GM23338 (cell line): ENCODE results near the gene DUSP18. TPM values are rescaled to one million over a fixed set of nuclear protein-coding genes. Genes with fewer than 3 reads are reported as not detected.
A peak's percentile ranks its signal among the peaks of the same experiment; 100 is the strongest.

ENCODE experiments used
- ATAC-seq: fragments of 200-7000 bp; cut with Tn5 transposase; 3 replicates; pipeline ENCODE4 v1.9.1; 2020
- DNase-seq: peaks from one replicate; pipeline ENCODE4 v3.0.0-alpha.2; 2015; ENCODE audit warnings: low spot score
- H2AFZ ChIP-seq: fragments of 200-600 bp; sonication (generic); 2 replicates; pipeline ENCODE4 v1.8.0; 2016; ENCODE audit warnings: antibody characterized with exemption, mild to moderate bottlenecking, moderate library complexity
- H3F3A ChIP-seq: fragments of 200-600 bp; sonication (generic); replicated peaks from 2 replicates; pipeline ENCODE4 v1.8.0; 2017; ENCODE audit warnings: antibody characterized with exemption, mixed run types, low read depth
- H3K27ac ChIP-seq: fragments of 200-600 bp; sonication (generic); 2 replicates; pipeline ENCODE4 v1.6.1; 2016; ENCODE audit warnings: low read depth
- H3K27me3 ChIP-seq: fragments of 200-600 bp; sonication (generic); 2 replicates; pipeline ENCODE4 v1.8.0; 2016; ENCODE audit warnings: mild to moderate bottlenecking, mixed run types, moderate library complexity; ENCODE audit not compliant: insufficient read depth
- H3K36me3 ChIP-seq: fragments of 200-600 bp; sonication (generic); 2 replicates; pipeline ENCODE4 v1.8.0; 2016; ENCODE audit warnings: mild to moderate bottlenecking; ENCODE audit not compliant: insufficient read depth
- H3K4me1 ChIP-seq: fragments of 200-600 bp; sonication (generic); 2 replicates; pipeline ENCODE4 v1.8.0; 2016; ENCODE audit warnings: mild to moderate bottlenecking, moderate library complexity; ENCODE audit not compliant: insufficient read depth
- H3K4me2 ChIP-seq: fragments of 200-600 bp; sonication (generic); 2 replicates; pipeline ENCODE4 v1.7.1; 2017; ENCODE audit warnings: mixed run types
- H3K4me3 ChIP-seq: fragments of 200-600 bp; sonication (generic); 2 replicates; pipeline ENCODE4 v1.6.1; 2016; ENCODE audit warnings: mixed run types
- H3K79me2 ChIP-seq: fragments of 200-600 bp; sonication (generic); replicated peaks from 2 replicates; pipeline ENCODE4 v1.8.0; 2017; ENCODE audit warnings: mild to moderate bottlenecking; ENCODE audit not compliant: insufficient read depth
- H3K9me2 ChIP-seq: fragments of 200-600 bp; sonication (generic); 2 replicates; pipeline ENCODE4 v1.8.0; 2017; ENCODE audit not compliant: insufficient read depth
- H4K20me1 ChIP-seq: fragments of 200-600 bp; sonication (generic); replicated peaks from 2 replicates; pipeline ENCODE4 v1.8.0; 2017; ENCODE audit warnings: mild to moderate bottlenecking; ENCODE audit not compliant: insufficient read depth
- H3K27ac Mint-ChIP-seq: 2 replicates; pipeline ENCODE4 v1.8.0; 2020; ENCODE audit warnings: inconsistent platforms, mild to moderate bottlenecking, moderate library complexity, mixed read lengths
- H3K27me3 Mint-ChIP-seq: 3 replicates; pipeline ENCODE4 v1.8.0; 2022; ENCODE audit warnings: low read depth, mild to moderate bottlenecking, moderate library complexity, mixed read lengths, inconsistent platforms; ENCODE audit not compliant: insufficient read depth, poor library complexity
- H3K36me3 Mint-ChIP-seq: 3 replicates; pipeline ENCODE4 v1.8.0; 2021; ENCODE audit warnings: low read depth, mild to moderate bottlenecking, inconsistent platforms, moderate library complexity, mixed read lengths
- H3K4me1 Mint-ChIP-seq: 3 replicates; pipeline ENCODE4 v1.8.0; 2020; ENCODE audit warnings: mild to moderate bottlenecking, inconsistent platforms, mixed read lengths
- H3K4me3 Mint-ChIP-seq: 3 replicates; pipeline ENCODE4 v1.8.0; 2021; ENCODE audit warnings: moderate library complexity, mild to moderate bottlenecking, inconsistent platforms, mixed read lengths
- H3K9me3 Mint-ChIP-seq: 3 replicates; pipeline ENCODE4 v1.8.0; 2020; ENCODE audit warnings: moderate library complexity, mild to moderate bottlenecking, inconsistent platforms, mixed read lengths
- CREB1 ChIP-seq: fragments of 250-450 bp; sonication (Bioruptor Pico); IDR thresholded peaks from 2 replicates; pipeline ENCODE4 v1.5.0; 2020; ENCODE audit warnings: low read depth, mild to moderate bottlenecking, moderate library complexity
- EZH2 ChIP-seq: fragments of 200-600 bp; sonication (generic); IDR thresholded peaks from one replicate; pipeline ENCODE4 v1.8.0; 2017; ENCODE audit warnings: antibody characterized with exemption, mild to moderate bottlenecking, low read depth; ENCODE audit not compliant: unreplicated experiment
- EZH2phosphoT487 ChIP-seq: fragments of 200-600 bp; sonication (generic); IDR thresholded peaks from one replicate; pipeline ENCODE4 v1.8.1; 2018; ENCODE audit warnings: antibody characterized with exemption; ENCODE audit not compliant: unreplicated experiment
- JUNB ChIP-seq: IDR thresholded peaks from one replicate; pipeline ENCODE4 v1.6.1; 2016; ENCODE audit warnings: antibody characterized with exemption; ENCODE audit not compliant: unreplicated experiment
- NANOG ChIP-seq: IDR thresholded peaks from 2 replicates; pipeline ENCODE4 v1.6.1; 2016; ENCODE audit warnings: antibody characterized with exemption, borderline replicate concordance
- POLR2AphosphoS5 ChIP-seq: IDR thresholded peaks from 2 replicates; pipeline ENCODE4 v1.6.1; 2016; ENCODE audit warnings: antibody characterized with exemption, low read depth
- STAT1 ChIP-seq: IDR thresholded peaks from one replicate; pipeline ENCODE4 v1.6.1; 2016; ENCODE audit warnings: antibody characterized with exemption; ENCODE audit not compliant: unreplicated experiment
- ZNF331 ChIP-seq: fragments of 250-450 bp; sonication (Bioruptor Pico); IDR thresholded peaks from 2 replicates; pipeline ENCODE4 v1.5.0; 2020; ENCODE audit warnings: low read depth, mild to moderate bottlenecking, moderate library complexity
- polyA plus RNA-seq: library from polyadenylated mRNA; unstranded; fragments of >200 nt; fragmentation: Nextera tagmentation; extraction: Ambion mirVana; gene quantifications from 2 replicates; pipeline ENCODE4 v1.2.1, GENCODE V29; 2016
- total RNA-seq: library from RNA; depleted of rRNA; stranded (reverse); fragments of >200 nt; shearing (Covaris generic); gene quantifications from 2 replicates; pipeline ENCODE4 v1.2.3, GENCODE V29; 2014
- TF ChIP-seq, protein P1 (sequence below): fragments of 250-450 bp; sonication (Bioruptor Pico); IDR thresholded peaks from 2 replicates; pipeline ENCODE4 v1.5.0; 2020; ENCODE audit warnings: mild to moderate bottlenecking, moderate library complexity
- TF ChIP-seq, protein P2 (sequence below): IDR thresholded peaks from 2 replicates; pipeline ENCODE4 v1.6.1; 2016; ENCODE audit warnings: antibody characterized with exemption

Gene DUSP18
- total and polyA plus RNA-seq, 2 experiments from 2014 or later: 2.2 to 2.7 TPM

DNA sequence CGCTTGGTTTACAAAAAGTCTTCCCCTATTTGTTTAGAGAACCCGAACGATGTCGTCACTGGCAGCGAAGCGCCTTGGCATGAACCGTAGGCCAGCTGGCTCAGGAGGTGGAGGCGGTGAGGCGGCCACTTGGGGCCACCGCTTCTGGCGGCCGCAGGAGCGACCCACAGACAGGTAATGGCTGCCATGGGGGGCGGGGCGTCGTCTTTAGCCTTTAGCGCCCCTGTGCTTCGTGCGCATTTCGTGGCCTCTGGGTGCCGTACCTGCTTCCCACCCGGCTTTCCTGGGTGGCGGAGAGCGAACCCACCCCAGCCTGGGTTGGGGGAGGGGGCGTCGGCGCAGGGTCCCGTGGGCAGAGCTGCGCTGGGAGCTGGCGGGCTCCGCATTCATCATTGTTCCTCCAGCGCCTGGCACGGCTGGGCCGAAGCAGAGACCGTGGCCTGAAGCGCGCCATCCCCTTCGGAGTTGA, 26.5 kb upstream of the DUSP18 start (continued):
- TF ChIP-seq EZH2phosphoT487 (no peak), NANOG (no peak), ZNF331 (CRISPR knock-in tag) (no peak), CREB1 (CRISPR knock-in tag) (no peak), EZH2 (no peak), POLR2AphosphoS5 (no peak; the same call in 1 of the 2 replicates), JUNB (no peak)
- TF ChIP-seq, protein P1, sequence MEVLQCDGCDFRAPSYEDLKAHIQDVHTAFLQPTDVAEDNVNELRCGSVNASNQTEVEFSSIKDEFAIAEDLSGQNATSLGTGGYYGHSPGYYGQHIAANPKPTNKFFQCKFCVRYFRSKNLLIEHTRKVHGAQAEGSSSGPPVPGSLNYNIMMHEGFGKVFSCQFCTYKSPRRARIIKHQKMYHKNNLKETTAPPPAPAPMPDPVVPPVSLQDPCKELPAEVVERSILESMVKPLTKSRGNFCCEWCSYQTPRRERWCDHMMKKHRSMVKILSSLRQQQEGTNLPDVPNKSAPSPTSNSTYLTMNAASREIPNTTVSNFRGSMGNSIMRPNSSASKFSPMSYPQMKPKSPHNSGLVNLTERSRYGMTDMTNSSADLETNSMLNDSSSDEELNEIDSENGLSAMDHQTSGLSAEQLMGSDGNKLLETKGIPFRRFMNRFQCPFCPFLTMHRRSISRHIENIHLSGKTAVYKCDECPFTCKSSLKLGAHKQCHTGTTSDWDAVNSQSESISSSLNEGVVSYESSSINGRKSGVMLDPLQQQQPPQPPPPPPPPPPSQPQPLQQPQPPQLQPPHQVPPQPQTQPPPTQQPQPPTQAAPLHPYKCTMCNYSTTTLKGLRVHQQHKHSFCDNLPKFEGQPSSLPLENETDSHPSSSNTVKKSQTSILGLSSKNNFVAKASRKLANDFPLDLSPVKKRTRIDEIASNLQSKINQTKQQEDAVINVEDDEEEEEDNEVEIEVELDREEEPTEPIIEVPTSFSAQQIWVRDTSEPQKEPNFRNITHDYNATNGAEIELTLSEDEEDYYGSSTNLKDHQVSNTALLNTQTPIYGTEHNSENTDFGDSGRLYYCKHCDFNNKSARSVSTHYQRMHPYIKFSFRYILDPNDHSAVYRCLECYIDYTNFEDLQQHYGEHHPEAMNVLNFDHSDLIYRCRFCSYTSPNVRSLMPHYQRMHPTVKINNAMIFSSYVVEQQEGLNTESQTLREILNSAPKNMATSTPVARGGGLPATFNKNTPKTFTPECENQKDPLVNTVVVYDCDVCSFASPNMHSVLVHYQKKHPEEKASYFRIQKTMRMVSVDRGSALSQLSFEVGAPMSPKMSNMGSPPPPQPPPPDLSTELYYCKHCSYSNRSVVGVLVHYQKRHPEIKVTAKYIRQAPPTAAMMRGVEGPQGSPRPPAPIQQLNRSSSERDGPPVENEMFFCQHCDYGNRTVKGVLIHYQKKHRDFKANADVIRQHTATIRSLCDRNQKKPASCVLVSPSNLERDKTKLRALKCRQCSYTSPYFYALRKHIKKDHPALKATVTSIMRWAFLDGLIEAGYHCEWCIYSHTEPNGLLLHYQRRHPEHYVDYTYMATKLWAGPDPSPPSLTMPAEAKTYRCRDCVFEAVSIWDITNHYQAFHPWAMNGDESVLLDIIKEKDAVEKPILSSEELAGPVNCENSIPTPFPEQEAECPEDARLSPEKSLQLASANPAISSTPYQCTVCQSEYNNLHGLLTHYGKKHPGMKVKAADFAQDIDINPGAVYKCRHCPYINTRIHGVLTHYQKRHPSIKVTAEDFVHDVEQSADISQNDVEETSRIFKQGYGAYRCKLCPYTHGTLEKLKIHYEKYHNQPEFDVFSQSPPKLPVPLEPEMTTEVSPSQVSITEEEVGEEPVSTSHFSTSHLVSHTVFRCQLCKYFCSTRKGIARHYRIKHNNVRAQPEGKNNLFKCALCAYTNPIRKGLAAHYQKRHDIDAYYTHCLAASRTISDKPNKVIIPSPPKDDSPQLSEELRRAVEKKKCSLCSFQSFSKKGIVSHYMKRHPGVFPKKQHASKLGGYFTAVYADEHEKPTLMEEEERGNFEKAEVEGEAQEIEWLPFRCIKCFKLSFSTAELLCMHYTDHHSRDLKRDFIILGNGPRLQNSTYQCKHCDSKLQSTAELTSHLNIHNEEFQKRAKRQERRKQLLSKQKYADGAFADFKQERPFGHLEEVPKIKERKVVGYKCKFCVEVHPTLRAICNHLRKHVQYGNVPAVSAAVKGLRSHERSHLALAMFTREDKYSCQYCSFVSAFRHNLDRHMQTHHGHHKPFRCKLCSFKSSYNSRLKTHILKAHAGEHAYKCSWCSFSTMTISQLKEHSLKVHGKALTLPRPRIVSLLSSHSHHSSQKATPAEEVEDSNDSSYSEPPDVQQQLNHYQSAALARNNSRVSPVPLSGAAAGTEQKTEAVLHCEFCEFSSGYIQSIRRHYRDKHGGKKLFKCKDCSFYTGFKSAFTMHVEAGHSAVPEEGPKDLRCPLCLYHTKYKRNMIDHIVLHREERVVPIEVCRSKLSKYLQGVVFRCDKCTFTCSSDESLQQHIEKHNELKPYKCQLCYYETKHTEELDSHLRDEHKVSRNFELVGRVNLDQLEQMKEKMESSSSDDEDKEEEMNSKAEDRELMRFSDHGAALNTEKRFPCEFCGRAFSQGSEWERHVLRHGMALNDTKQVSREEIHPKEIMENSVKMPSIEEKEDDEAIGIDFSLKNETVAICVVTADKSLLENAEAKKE: no peak

DNA sequence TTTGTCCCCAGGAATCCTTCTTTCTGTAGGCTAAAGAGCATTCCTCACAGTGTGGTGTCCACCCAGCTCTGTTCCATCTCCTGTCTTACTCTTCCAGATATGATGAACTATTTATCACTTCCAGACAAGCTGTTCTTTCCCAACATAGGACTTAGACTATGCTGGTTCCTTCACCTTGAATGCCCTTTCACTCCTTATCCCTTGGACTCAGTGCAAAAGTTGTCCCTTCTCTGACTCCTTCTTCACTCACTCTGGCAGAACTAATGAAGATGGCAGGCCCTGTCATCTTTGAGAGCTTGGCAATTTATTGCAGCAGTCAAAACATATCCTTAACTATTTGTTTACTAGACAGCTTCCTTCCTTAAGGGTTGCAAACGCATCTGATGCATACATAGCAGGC, 23.5 kb upstream of the DUSP18 start:
- no peaks in the 10 kb centered on the region for H3K36me3 Mint-ChIP-seq
- H3K27me3 Mint-ChIP-seq: peaks cover 16% of the 10 kb centered on the region
- no peaks in the 10 kb centered on the region for H3K9me2 ChIP-seq
- H2AFZ ChIP-seq: no peak overlapping the region
- H3K4me2 ChIP-seq: no peak overlapping the region
- H3K27ac ChIP-seq: peak overlapping the region; percentile 30; the same call in 1 of the 2 replicates
- no peak overlapping the region for H3K27ac Mint-ChIP-seq
- H3K4me1 ChIP-seq: no peaks in the 10 kb centered on the region
- H4K20me1 ChIP-seq: no peaks in the 10 kb centered on the region
- H3K9me3 Mint-ChIP-seq: no peaks in the 10 kb centered on the region
- H3K4me1 Mint-ChIP-seq: peaks cover 7% of the 10 kb centered on the region; the same call in 2 of the 3 replicates
- no peaks in the 10 kb centered on the region for H3K79me2 ChIP-seq
- no peaks in the 10 kb centered on the region for H3F3A ChIP-seq
- DNase-seq (no peak), ATAC-seq (no peak)
- H3K4me3 ChIP-seq: no peak overlapping the region
- no peak overlapping the region for H3K4me3 Mint-ChIP-seq
- H3K27me3 ChIP-seq: peaks cover 14% of the 10 kb centered on the region
- no peaks in the 10 kb centered on the region for H3K36me3 ChIP-seq
- TF ChIP-seq NANOG: no peak
- TF ChIP-seq CREB1 (CRISPR knock-in tag): no peak
- no peak for TF ChIP-seq ZNF331 (CRISPR knock-in tag)
- TF ChIP-seq EZH2: no peak
- TF ChIP-seq, protein P2, sequence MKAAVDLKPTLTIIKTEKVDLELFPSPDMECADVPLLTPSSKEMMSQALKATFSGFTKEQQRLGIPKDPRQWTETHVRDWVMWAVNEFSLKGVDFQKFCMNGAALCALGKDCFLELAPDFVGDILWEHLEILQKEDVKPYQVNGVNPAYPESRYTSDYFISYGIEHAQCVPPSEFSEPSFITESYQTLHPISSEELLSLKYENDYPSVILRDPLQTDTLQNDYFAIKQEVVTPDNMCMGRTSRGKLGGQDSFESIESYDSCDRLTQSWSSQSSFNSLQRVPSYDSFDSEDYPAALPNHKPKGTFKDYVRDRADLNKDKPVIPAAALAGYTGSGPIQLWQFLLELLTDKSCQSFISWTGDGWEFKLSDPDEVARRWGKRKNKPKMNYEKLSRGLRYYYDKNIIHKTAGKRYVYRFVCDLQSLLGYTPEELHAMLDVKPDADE: no peak
- TF ChIP-seq STAT1: no peak
- TF ChIP-seq POLR2AphosphoS5: no peak
